ENCODE data around the gene ATP9B.

GRCh38 chr18:79402977-79403722, 334.0 kb downstream of the ATP9B start:
- TF ChIP-seq, protein P1, sequence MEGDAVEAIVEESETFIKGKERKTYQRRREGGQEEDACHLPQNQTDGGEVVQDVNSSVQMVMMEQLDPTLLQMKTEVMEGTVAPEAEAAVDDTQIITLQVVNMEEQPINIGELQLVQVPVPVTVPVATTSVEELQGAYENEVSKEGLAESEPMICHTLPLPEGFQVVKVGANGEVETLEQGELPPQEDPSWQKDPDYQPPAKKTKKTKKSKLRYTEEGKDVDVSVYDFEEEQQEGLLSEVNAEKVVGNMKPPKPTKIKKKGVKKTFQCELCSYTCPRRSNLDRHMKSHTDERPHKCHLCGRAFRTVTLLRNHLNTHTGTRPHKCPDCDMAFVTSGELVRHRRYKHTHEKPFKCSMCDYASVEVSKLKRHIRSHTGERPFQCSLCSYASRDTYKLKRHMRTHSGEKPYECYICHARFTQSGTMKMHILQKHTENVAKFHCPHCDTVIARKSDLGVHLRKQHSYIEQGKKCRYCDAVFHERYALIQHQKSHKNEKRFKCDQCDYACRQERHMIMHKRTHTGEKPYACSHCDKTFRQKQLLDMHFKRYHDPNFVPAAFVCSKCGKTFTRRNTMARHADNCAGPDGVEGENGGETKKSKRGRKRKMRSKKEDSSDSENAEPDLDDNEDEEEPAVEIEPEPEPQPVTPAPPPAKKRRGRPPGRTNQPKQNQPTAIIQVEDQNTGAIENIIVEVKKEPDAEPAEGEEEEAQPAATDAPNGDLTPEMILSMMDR (conservative IDR thresholded peaks at IDR 0.05 in 1 of 2, IDR thresholded peaks at IDR 0.05 in 1 of 2; ENCODE audit: extremely low read depth in 1 of 2, insufficient read depth in 1 of 2, low read depth in 1 of 2, low read length in 2 of 2) = no peak
- no peak for TF ChIP-seq EZH2 (IDR thresholded peaks at IDR 0.05; ENCODE audit: borderline replicate concordance, low read length)
